ENCODE results near the gene LHFPL6. TPM values are rescaled to one million over a fixed set of nuclear protein-coding genes. Genes with fewer than 3 reads are reported as not detected.
A peak's percentile ranks its signal among the peaks of the same experiment; 100 is the strongest.

Gene LHFPL6
- total and polyA plus RNA-seq, 10 of the 15 experiments (the other 5 are each of a cell fraction or from before 2014, with no cell fraction given): 0.11 to 4.6 (median 0.41) TPM

- Histone ChIP-seq H3K9me3 (replicated peaks; ENCODE audit: control insufficient read depth, insufficient read depth, low read length) (no peaks in the 10 kb centered on the region), H4K20me1 (ENCODE audit: control insufficient read depth, insufficient read depth) (0 out of 2 replicates have a peak, but pooled peaks cover 2% of the 10 kb centered on the region), H3K4me3 (no peak overlapping the region), H3K36me3 (ENCODE audit: control insufficient read depth in 2 of 2, insufficient read depth in 2 of 2, low read length in 1 of 2) (no peaks in the 10 kb centered on the region), H3K4me2 (ENCODE audit: control insufficient read depth, insufficient read depth) (no peak overlapping the region), H3K4me1 (ENCODE audit: control insufficient read depth, insufficient read depth, low read length) (no peaks in the 10 kb centered on the region), H3K79me2 (ENCODE audit: control insufficient read depth, insufficient read depth, low read length) (no peaks in the 10 kb centered on the region), H3K27me3 (replicated peaks in 1 of 2; ENCODE audit: control insufficient read depth in 2 of 2, insufficient read depth in 2 of 2, low read length in 1 of 2) (no peaks in the 10 kb centered on the region), H3K27ac (ENCODE audit: control insufficient read depth, insufficient read depth) (no peak overlapping the region), H2AFZ (ENCODE audit: control insufficient read depth, low read depth, low read length) (no peak overlapping the region), H3K9ac (ENCODE audit: control insufficient read depth, insufficient read depth, low read length) (no peak overlapping the region)
- ChIA-PET POLR2A (no interaction called here), CTCF (interaction anchor here (0.9 to 1.8 kb wide), 5 partner anchors 36 to 166 kb away, joined by 3 to 4 read pairs (median 3); partner anchors contain the start of gene LHFPL6), RAD21 (ENCODE audit: unreplicated experiment) (interaction anchor here (1.3 to 2.1 kb wide), 2 partner anchors 32 to 162 kb away, joined by 3 to 6 read pairs; no protein-coding TSS in a partner anchor), SMC1A (ENCODE audit: uncharacterized antibody, unreplicated experiment) (interaction anchor here (1.1 to 1.7 kb wide), 6 partner anchors 33 to 166 kb away, joined by 3 to 6 read pairs (median 4); no protein-coding TSS in a partner anchor)
- TF ChIP-seq MTA2 (IDR thresholded peaks at IDR 0.05; ENCODE audit: low read depth): peak; percentile 42; the same call in 1 of the 2 replicates
- no peak for TF ChIP-seq EZH2 (IDR thresholded peaks at IDR 0.05; ENCODE audit: borderline replicate concordance, control insufficient read depth, low read depth, low read length)
- FAIRE-seq (no peak), ATAC-seq (peak; percentile 67), DNase-seq (ENCODE audit: low read depth, low spot score) (no peak)
- in situ Hi-C loops (cut with MboI) (no loop called here), intact Hi-C loops (cut with micrococcal nuclease; ENCODE audit: unreplicated experiment) (no loop called here)
- no TSS peak for BruUV-seq (replicated peaks)
Measured at GRCh38 chr13:39450176-39450575, 152.8 kb downstream of the LHFPL6 start.

GRCh38 chr13:39448834-39449233 lies 154.2 kb downstream of the LHFPL6 start:
- intact Hi-C loops (cut with micrococcal nuclease; ENCODE audit: unreplicated experiment): no loop called here
- no peaks in the 10 kb centered on the region for H3K79me2 ChIP-seq (ENCODE audit: control insufficient read depth, insufficient read depth, low read length)
- 0 out of 2 replicates have a peak, but pooled peaks cover 2% of the 10 kb centered on the region for H4K20me1 ChIP-seq (ENCODE audit: control insufficient read depth, insufficient read depth)
- H3K9ac ChIP-seq (ENCODE audit: control insufficient read depth, insufficient read depth, low read length): no peak overlapping the region
- ChIA-PET POLR2A (no interaction called here), SMC1A (ENCODE audit: uncharacterized antibody, unreplicated experiment) (interaction anchor here (1.1 kb wide), 1 partner anchor 32 kb away, joined by 3 read pairs; no protein-coding TSS in a partner anchor), CTCF (no interaction called here), RAD21 (ENCODE audit: unreplicated experiment) (no interaction called here)
- H3K27ac ChIP-seq (ENCODE audit: control insufficient read depth, insufficient read depth): no peak overlapping the region
- ATAC-seq: no peak
- WGBS (ENCODE audit: insufficient coverage, insufficient replicate concordance, low lambda C conversion rate, missing lambda C conversion rate): 29% methylated on average over 3 of the region's 3 CpGs
- H3K27me3 ChIP-seq (replicated peaks in 1 of 2; ENCODE audit: control insufficient read depth in 2 of 2, insufficient read depth in 2 of 2, low read length in 1 of 2): no peaks in the 10 kb centered on the region
- no peaks in the 10 kb centered on the region for H3K36me3 ChIP-seq (ENCODE audit: control insufficient read depth in 2 of 2, insufficient read depth in 2 of 2, low read length in 1 of 2)
- H3K4me3 ChIP-seq: no peak overlapping the region
- no peaks in the 10 kb centered on the region for H3K9me3 ChIP-seq (replicated peaks; ENCODE audit: control insufficient read depth, insufficient read depth, low read length)
- no peak overlapping the region for H3K4me2 ChIP-seq (ENCODE audit: control insufficient read depth, insufficient read depth)
- H3K4me1 ChIP-seq (ENCODE audit: control insufficient read depth, insufficient read depth, low read length): no peaks in the 10 kb centered on the region
- BruUV-seq (replicated peaks): no TSS peak
- no peak for DNase-seq (ENCODE audit: low read depth, low spot score)
- in situ Hi-C loops (cut with MboI): no loop called here
- no peak for FAIRE-seq
- no peak overlapping the region for H2AFZ ChIP-seq (ENCODE audit: control insufficient read depth, low read depth, low read length)
- TF ChIP-seq NBN (IDR thresholded peaks at IDR 0.05): no peak
- TF ChIP-seq FOS (IDR thresholded peaks at IDR 0.05; ENCODE audit: borderline replicate concordance, extremely low read depth, insufficient read length): no peak
- TF ChIP-seq STAT1 (conservative IDR thresholded peaks at IDR 0.05): no peak
